Prostate gland (tissue), 2 donors: ENCODE data around the gene IPCEF1. TPM values are rescaled to one million over a fixed set of nuclear protein-coding genes. Genes with fewer than 3 reads are reported as not detected.
"Not testable (repeated sequence)": the region's sequence is repeated elsewhere in the genome, so short reads cannot be mapped to it uniquely, and the experiment has no call there.

Experiments used
- DNase-seq: peaks from one replicate; pipeline ENCODE4 v3.0.0-alpha.2; 2019; ENCODE audit warnings: low spot score
- H3K27ac ChIP-seq, 2 donors: fragments of 200-600 bp; sonication (generic); 2 replicates each; pipeline ENCODE4 v1.5.1; 2017 to 2019
- H3K27me3 ChIP-seq: fragments of 200-600 bp; sonication (generic); replicated peaks from 2 replicates; pipeline ENCODE4 v1.5.1; 2019; ENCODE audit not compliant: insufficient read depth
- H3K36me3 ChIP-seq, 2 donors: fragments of 200-600 bp; sonication (generic); 1 replicate in 1 of 2; 2 replicates in 1 of 2; pipeline versions ENCODE4 v1.5.1 to v1.8.1; 2017 to 2019
- H3K4me1 ChIP-seq: fragments of 200-600 bp; sonication (generic); replicated peaks from 2 replicates; pipeline ENCODE4 v1.5.1; 2019
- H3K4me3 ChIP-seq, 2 donors: fragments of 200-600 bp; sonication (generic); 2 replicates each; pipeline ENCODE4 v1.5.1; 2017 to 2019
- H3K9me3 ChIP-seq: fragments of 200-600 bp; sonication (generic); 2 replicates; pipeline ENCODE4 v1.5.1; 2017
- CTCF ChIP-seq, 4 experiments: fragments of 200-600 bp in 2 of 4; fragments of 450-650 bp in 2 of 4; sonication (generic) in 2 of 4; IDR thresholded peaks; 1 replicate in 3 of 4; 2 replicates in 1 of 4; pipeline ENCODE4 v1.5.1; 2016 to 2019; ENCODE audit warnings: antibody characterized with exemption in 4 of 4, mild to moderate bottlenecking in 2 of 4, moderate library complexity in 2 of 4
- POLR2A ChIP-seq: fragments of 450-650 bp; IDR thresholded peaks from one replicate; pipeline ENCODE4 v1.6.1; 2016; ENCODE audit warnings: antibody characterized with exemption, mild to moderate bottlenecking
- POLR2AphosphoS5 ChIP-seq: sonication (generic); formaldehyde crosslinking; IDR thresholded peaks from one replicate; pipeline ENCODE4 v1.6.1; 2017; ENCODE audit warnings: antibody characterized with exemption
- WGBS: methylation state at CpG from one replicate; pipeline ENCODE4 v1.1.5; 2018; 5-methylcytosine and 5-hydroxymethylcytosine counted together
- intact Hi-C: fragments of 100-400 bp; cut with DNase I; formaldehyde crosslinking; loops from one replicate; pipeline ENCODE4 v1.14.2; 2022
- total RNA-seq, 2 donors: library from RNA; depleted of rRNA; stranded (reverse); fragments of >200 nt; gene quantifications; one replicate each; pipeline ENCODE4 v1.1.0, GENCODE V29; 2016

Gene IPCEF1
- total RNA-seq, 2 donors from 2014 or later, result 1.0 to 6.1 TPM

GRCh38 chr6:154206141-154206540 lies 150.5 kb downstream of the IPCEF1 start:
- no peak overlapping the region for H3K27ac ChIP-seq
- H3K27me3 ChIP-seq, result no peaks in the 10 kb centered on the region
- H3K4me3 ChIP-seq, result no peak overlapping the region
- no peaks in the 10 kb centered on the region for H3K9me3 ChIP-seq
- TF ChIP-seq CTCF (IDR thresholded peaks at IDR 0.05) (no peak), POLR2AphosphoS5 (no peak), POLR2A (no peak)
- H3K36me3 ChIP-seq, result no peaks in the 10 kb centered on the region
- intact Hi-C loops, result no loop called here
- no peaks in the 10 kb centered on the region for H3K4me1 ChIP-seq
- 95% methylated on average over 2 of the region's 2 CpGs for WGBS
- DNase-seq, result no peak

GRCh38 chr6:154202958-154203357 lies 153.6 kb downstream of the IPCEF1 start:
- Histone ChIP-seq H3K9me3 (no peaks in the 10 kb centered on the region), H3K36me3 (no peaks in the 10 kb centered on the region), H3K4me1 (no peaks in the 10 kb centered on the region), H3K4me3 (no peak overlapping the region), H3K27me3 (no peaks in the 10 kb centered on the region), H3K27ac (no peak overlapping the region)
- no peak for DNase-seq
- TF ChIP-seq CTCF (IDR thresholded peaks at IDR 0.05), result no peak
- no peak for TF ChIP-seq POLR2A
- no peak for TF ChIP-seq POLR2AphosphoS5
- intact Hi-C loops, result no loop called here
- WGBS, result 94% methylated on average over 6 of the region's 6 CpGs

GRCh38 chr6:154202339-154202738 lies 154.3 kb downstream of the IPCEF1 start:
- no peaks in the 10 kb centered on the region for H3K4me1 ChIP-seq
- no peak for DNase-seq
- no peaks in the 10 kb centered on the region for H3K36me3 ChIP-seq
- 67% methylated on average over 3 of the region's 3 CpGs for WGBS
- H3K9me3 ChIP-seq, result no peaks in the 10 kb centered on the region
- no peak overlapping the region for H3K4me3 ChIP-seq
- TF ChIP-seq POLR2AphosphoS5 (no peak), CTCF (IDR thresholded peaks at IDR 0.05) (no peak), POLR2A (no peak)
- H3K27ac ChIP-seq, result no peak overlapping the region
- intact Hi-C loops, result no loop called here
- no peaks in the 10 kb centered on the region for H3K27me3 ChIP-seq

GRCh38 chr6:154201688-154202087 lies 154.9 kb downstream of the IPCEF1 start:
- H3K9me3 ChIP-seq, H3K27ac ChIP-seq, H3K4me3 ChIP-seq, DNase-seq, H3K4me1 ChIP-seq, H3K27me3 ChIP-seq, H3K36me3 ChIP-seq, intact Hi-C loops: not testable (repeated sequence)
- 94% methylated on average over 4 of the region's 4 CpGs for WGBS

- Histone ChIP-seq H3K36me3 (no peaks in the 10 kb centered on the region), H3K9me3 (no peaks in the 10 kb centered on the region), H3K27me3 (no peaks in the 10 kb centered on the region), H3K27ac (no peak overlapping the region), H3K4me1 (no peaks in the 10 kb centered on the region), H3K4me3 (no peak overlapping the region)
- no peak for TF ChIP-seq POLR2A
- TF ChIP-seq CTCF (IDR thresholded peaks at IDR 0.05), result no peak
- no peak for TF ChIP-seq POLR2AphosphoS5
- intact Hi-C loops, result no loop called here
- no peak for DNase-seq
Measured at GRCh38 chr6:154197196-154197860, 159.3 kb downstream of the IPCEF1 start.
